ENCODE data around the gene PTPRT.

The PTPRT gene

DNA sequence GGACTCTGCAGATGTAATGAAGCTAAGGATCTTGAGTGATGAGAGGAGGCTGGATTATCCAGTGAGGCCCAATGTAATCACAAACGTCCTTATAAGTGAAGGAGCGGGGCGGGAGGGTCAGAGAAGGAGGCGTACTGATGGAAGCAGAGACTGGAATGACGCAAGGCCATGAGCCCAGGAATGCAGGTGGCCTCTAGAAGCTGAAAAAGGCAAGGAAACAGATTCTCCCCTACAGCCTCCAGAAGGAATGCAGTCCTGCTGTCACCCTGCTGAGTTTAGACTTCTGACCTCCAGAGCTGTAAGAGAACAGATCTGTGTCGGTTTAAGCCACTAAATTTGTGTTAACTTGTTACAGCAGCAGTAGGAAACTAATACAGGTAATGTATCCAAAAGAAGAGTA, 227.9 kb downstream of the PTPRT start:
- no peak overlapping the region for H3K4me3 ChIP-seq (ENCODE audit: low read depth, low read length)
- TF ChIP-seq, protein P1, sequence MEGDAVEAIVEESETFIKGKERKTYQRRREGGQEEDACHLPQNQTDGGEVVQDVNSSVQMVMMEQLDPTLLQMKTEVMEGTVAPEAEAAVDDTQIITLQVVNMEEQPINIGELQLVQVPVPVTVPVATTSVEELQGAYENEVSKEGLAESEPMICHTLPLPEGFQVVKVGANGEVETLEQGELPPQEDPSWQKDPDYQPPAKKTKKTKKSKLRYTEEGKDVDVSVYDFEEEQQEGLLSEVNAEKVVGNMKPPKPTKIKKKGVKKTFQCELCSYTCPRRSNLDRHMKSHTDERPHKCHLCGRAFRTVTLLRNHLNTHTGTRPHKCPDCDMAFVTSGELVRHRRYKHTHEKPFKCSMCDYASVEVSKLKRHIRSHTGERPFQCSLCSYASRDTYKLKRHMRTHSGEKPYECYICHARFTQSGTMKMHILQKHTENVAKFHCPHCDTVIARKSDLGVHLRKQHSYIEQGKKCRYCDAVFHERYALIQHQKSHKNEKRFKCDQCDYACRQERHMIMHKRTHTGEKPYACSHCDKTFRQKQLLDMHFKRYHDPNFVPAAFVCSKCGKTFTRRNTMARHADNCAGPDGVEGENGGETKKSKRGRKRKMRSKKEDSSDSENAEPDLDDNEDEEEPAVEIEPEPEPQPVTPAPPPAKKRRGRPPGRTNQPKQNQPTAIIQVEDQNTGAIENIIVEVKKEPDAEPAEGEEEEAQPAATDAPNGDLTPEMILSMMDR (IDR thresholded peaks at IDR 0.05; ENCODE audit: borderline replicate concordance, insufficient read depth, low read depth, low read length), result no peak

DNA sequence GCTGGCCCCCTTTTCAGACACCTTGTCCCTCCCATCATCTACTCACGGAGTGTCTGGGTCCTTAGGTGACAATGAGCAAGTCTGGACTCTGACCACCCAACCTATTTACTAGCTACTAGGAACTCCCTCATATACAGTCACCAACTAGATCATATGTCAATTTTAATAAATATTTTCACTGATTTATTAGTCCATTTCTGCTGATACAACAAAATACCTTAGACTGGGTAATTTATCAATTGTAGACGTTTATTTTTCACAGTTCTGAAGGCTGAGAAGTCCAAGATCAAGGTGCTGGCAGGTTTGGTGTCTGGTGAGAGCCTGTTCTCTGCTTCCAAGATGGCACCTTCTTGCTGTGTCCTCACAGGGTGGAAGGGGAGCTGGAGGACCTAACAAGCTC, 229.7 kb downstream of the PTPRT start:
- TF ChIP-seq, protein P1 (IDR thresholded peaks at IDR 0.05; ENCODE audit: borderline replicate concordance, insufficient read depth, low read depth, low read length), result no peak
- no peak overlapping the region for H3K4me3 ChIP-seq (ENCODE audit: low read depth, low read length)

DNA sequence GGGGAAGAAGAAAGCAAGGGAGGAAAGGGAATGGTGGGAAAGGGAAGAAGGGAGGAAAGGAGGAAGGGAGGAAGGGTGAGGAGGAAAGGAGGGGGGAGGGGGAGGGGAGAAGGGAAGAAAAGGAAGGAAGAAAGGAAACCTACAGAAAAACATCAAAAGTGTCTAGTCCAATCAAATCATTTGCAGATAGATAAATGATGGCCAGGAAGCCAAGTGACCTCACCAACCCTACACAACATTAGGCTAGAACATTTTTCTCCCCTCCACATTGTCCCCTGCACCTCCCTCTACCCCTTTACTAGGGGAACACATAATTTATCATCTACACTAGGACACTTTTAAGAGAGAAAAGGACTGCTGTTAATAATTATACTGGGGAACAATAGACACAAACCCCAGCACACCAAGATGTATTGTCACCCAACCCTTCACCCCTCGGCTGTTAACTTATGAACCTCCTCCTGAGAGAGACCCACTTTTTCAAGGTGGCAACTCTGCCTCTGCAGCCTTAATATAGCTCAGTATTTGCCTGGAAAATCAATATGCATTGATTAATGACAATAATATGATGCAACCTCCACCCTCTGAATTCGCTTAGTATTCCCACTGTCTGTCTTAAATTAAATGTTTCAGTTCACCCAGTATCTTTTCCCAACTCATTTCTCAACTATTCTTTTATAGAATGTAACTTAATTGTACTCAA, 231.2 kb downstream of the PTPRT start:
- TF ChIP-seq, protein P1 (IDR thresholded peaks at IDR 0.05; ENCODE audit: borderline replicate concordance, insufficient read depth, low read depth, low read length), result no peak
- no peak overlapping the region for H3K4me3 ChIP-seq (ENCODE audit: low read depth, low read length)

DNA sequence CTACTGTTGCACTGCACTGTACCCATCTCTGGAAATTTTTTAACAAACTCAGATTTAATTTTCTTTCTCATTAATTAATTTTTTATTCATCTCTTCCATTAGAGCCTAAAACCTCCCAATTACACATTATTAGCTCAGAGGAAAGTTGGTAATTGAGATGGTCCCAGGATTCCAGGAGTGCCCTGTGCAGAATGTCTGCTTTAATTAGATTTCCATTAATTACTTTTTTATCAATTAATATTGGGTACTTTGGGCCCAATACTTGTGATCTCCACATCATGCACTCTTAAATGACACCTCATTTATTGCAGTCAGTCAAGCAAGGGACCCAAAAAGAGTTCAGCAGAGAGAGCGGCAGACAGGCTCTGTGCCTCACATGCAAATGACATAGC, 232.0 kb downstream of the PTPRT start:
- TF ChIP-seq, protein P1 (IDR thresholded peaks at IDR 0.05; ENCODE audit: borderline replicate concordance, insufficient read depth, low read depth, low read length), result no peak
- H3K4me3 ChIP-seq (ENCODE audit: low read depth, low read length), result no peak overlapping the region

DNA sequence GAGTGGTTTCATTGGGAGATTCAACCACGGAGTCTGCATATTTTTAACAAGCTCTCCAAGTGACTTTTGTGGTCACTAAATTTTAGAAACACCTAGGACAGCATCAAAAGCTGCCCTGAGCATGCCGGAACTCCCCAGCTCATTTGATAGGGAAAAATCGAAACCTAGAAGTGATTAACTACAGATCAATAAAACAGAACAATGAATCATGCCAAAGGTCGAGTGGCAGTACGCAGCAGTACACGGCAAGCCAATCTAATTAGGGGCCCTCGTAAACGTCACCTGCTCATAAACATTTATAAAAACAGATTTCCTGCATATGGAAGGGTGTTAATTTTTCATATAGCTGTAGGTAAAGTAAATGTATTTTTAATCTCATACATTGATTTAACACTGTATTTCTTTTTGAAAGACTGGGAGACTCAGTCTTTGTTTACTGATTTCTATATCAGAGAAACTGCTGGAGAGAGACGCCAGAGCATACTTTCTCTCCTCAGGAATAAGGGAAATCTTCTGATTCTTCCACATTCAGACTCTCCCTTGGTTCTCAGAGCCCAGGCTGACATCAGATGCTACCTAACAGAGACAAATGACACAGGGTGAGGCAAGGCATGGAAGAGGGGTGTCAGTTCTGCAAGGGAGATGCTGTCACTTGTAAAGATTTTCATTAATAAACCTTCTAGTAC, 232.5 kb downstream of the PTPRT start:
- TF ChIP-seq, protein P1 (IDR thresholded peaks at IDR 0.05; ENCODE audit: borderline replicate concordance, insufficient read depth, low read depth, low read length), result no peak

DNA sequence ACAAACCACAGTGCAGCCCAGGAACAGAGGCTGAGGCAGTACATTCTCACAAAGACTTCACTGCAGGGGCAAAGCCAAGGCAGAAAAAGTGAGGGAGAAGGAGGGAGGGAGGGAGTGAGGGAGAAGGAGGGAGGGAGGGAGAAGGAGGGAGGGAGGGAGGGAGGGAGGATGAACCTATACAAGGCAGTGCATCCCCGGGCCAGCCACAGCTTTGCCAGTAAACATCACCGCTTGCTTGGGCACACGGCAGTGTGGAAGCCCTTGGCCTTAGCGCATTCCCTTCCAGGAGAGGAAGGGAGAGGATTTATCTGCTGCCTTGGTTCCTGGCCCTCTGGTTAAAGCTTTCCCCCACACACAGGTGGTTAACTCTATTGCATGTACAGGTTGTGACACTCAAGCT, 234.0 kb downstream of the PTPRT start:
- TF ChIP-seq, protein P1 (IDR thresholded peaks at IDR 0.05; ENCODE audit: borderline replicate concordance, insufficient read depth, low read depth, low read length), result no peak
- no peak overlapping the region for H3K4me3 ChIP-seq (ENCODE audit: low read depth, low read length)

More for the DNA sequence above, 232.5 kb downstream of the PTPRT start:
- H3K4me3 ChIP-seq (ENCODE audit: low read depth, low read length), result no peak overlapping the region

DNA sequence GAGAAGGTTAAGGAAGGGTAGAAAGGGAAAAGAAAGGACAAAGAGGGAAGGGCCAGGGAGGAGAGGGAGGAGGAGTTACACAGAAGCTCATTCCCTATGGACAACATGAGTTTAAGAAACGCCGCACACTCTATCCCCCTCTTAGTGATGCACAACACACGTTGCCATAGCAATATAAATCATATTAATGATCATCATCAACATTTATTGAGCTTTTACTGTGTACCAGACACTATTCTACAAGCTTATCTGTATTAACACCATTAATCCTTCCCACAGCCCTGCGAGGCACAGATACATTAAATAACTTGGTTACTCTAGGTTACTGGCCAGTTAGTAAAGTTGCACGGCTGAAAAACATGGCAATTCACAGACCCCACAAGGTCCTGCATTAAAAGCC, 234.8 kb downstream of the PTPRT start:
- H3K4me3 ChIP-seq (ENCODE audit: low read depth, low read length), result no peak overlapping the region
- TF ChIP-seq, protein P1 (IDR thresholded peaks at IDR 0.05; ENCODE audit: borderline replicate concordance, insufficient read depth, low read depth, low read length), result no peak

Data from GM12875 (cell line).